IMR-90 (cell line): ENCODE data around the gene SNCA. TPM values are rescaled to one million over a fixed set of nuclear protein-coding genes. Genes with fewer than 3 reads are reported as not detected.

Experiments
- ATAC-seq: fragments of 200-7000 bp; cut with Tn5 transposase; 2 replicates; pipeline ENCODE4 v1.9.1; 2020; ENCODE audit warnings: low read depth, mild to moderate bottlenecking, moderate library complexity
- BruUV-seq: library from RNA; stranded (reverse); fragments of 400-500 nt; replicated peaks from 2 replicates; lab custom pipeline; 2021; lab: Mats Ljungman, UMichigan
- CTCF ChIA-PET: fragments of 300-600 bp; formaldehyde crosslinking; extraction: SDS; loops from one replicate; lab custom pipeline; 2021; ENCODE audit warnings: antibody characterized with exemption; lab: Yijun Ruan, JAX
- POLR2A ChIA-PET: fragments of 300-600 bp; sonication (Branson Sonifier 250); formaldehyde crosslinking; loops from one replicate; lab custom pipeline; 2022; ENCODE audit warnings: antibody characterized with exemption; ENCODE audit not compliant: unreplicated experiment; lab: Charles Lee
- DNase-seq: peaks from one replicate; pipeline ENCODE4 v3.0.0; 2013
- H2AFZ ChIP-seq: replicated peaks from 2 replicates; pipeline ENCODE3; 2013; ENCODE audit warnings: low read length, mild to moderate bottlenecking; ENCODE audit not compliant: poor library complexity
- H2AK5ac ChIP-seq: 2 replicates; pipeline ENCODE4 v1.6.1; 2013; ENCODE audit warnings: low read depth, low read length, inconsistent platforms
- H2AK9ac ChIP-seq: replicated peaks from 2 replicates; pipeline ENCODE3; 2013; ENCODE audit warnings: mild to moderate bottlenecking, low read depth, low read length, moderate library complexity; ENCODE audit not compliant: poor library complexity
- H2BK120ac ChIP-seq: 2 replicates; pipeline ENCODE4 v1.6.1; 2013; ENCODE audit warnings: low read depth, low read length, inconsistent platforms
- H2BK15ac ChIP-seq: 3 replicates; pipeline ENCODE4 v1.6.1; 2013; ENCODE audit warnings: low read depth, low read length, inconsistent platforms
- H2BK20ac ChIP-seq: 2 replicates; pipeline ENCODE4 v1.6.1; 2013; ENCODE audit warnings: low read depth, mild to moderate bottlenecking, inconsistent platforms, low read length, moderate library complexity
- H2BK5ac ChIP-seq: 2 replicates; pipeline ENCODE4 v1.6.1; 2013; ENCODE audit warnings: mild to moderate bottlenecking, low read depth, low read length, inconsistent platforms; ENCODE audit not compliant: poor library complexity, severe bottlenecking
- H3K14ac ChIP-seq: replicated peaks from 2 replicates; pipeline ENCODE4 v1.6.1; 2013; ENCODE audit warnings: low read depth, low read length, inconsistent platforms
- H3K18ac ChIP-seq: 2 replicates; pipeline ENCODE4 v1.6.1; 2013; ENCODE audit warnings: low read depth, low read length, control low read depth
- H3K23ac ChIP-seq: 2 replicates; pipeline ENCODE4 v1.6.1; 2013; ENCODE audit warnings: low read depth, low read length, inconsistent platforms
- H3K27ac ChIP-seq: 2 replicates; pipeline ENCODE4 v1.5.1; 2013; ENCODE audit warnings: mild to moderate bottlenecking, control low read depth, low read length; ENCODE audit not compliant: insufficient read depth
- H3K27me3 ChIP-seq: 2 replicates; pipeline ENCODE4 v1.6.1; 2013; ENCODE audit warnings: low read length; ENCODE audit not compliant: control insufficient read depth, insufficient read depth
- H3K36me3 ChIP-seq: 2 replicates; pipeline ENCODE4 v1.6.1; 2013; ENCODE audit warnings: low read length, mixed read lengths; ENCODE audit not compliant: control insufficient read depth, insufficient read depth
- H3K4ac ChIP-seq: 2 replicates; pipeline ENCODE4 v1.6.1; 2013; ENCODE audit warnings: low read depth, low read length, inconsistent platforms
- H3K4me1 ChIP-seq: 2 replicates; pipeline ENCODE4 v1.6.1; 2013; ENCODE audit warnings: low read length, mixed read lengths; ENCODE audit not compliant: control insufficient read depth, insufficient read depth
- H3K4me2 ChIP-seq: 2 replicates; pipeline ENCODE4 v1.6.1; 2013; ENCODE audit warnings: low read depth, mild to moderate bottlenecking, control low read depth, low read length, moderate library complexity
- H3K4me3 ChIP-seq: 2 replicates; pipeline ENCODE4 v1.5.1; 2013; ENCODE audit warnings: low read depth, mild to moderate bottlenecking, control low read depth, low read length, moderate library complexity; ENCODE audit not compliant: insufficient read depth
- H3K56ac ChIP-seq: 2 replicates; pipeline ENCODE4 v1.6.1; 2013; ENCODE audit warnings: low read length, inconsistent platforms; ENCODE audit not compliant: insufficient read depth; ENCODE audit errors: extremely low read depth
- H3K79me1 ChIP-seq, 2 experiments: 2 replicates each; pipeline ENCODE4 v1.6.1; 2013; ENCODE audit warnings: low read length in 2 of 2, inconsistent platforms in 1 of 2, low read depth in 1 of 2
- H3K9ac ChIP-seq: 2 replicates; pipeline ENCODE4 v1.6.1; 2013; ENCODE audit warnings: low read depth, low read length, control low read depth
- H3K9me1 ChIP-seq: 2 replicates; pipeline ENCODE4 v1.6.1; 2013; ENCODE audit warnings: low read length, inconsistent platforms; ENCODE audit not compliant: insufficient read depth
- H3K9me3 ChIP-seq: 2 replicates; pipeline ENCODE4 v1.6.1; 2013; ENCODE audit warnings: low read length; ENCODE audit not compliant: control insufficient read depth, insufficient read depth
- H4K20me1 ChIP-seq: 2 replicates; pipeline ENCODE4 v1.6.1; 2013; ENCODE audit warnings: low read length, inconsistent platforms; ENCODE audit not compliant: insufficient read depth
- H4K5ac ChIP-seq: 2 replicates; pipeline ENCODE4 v1.6.1; 2013; ENCODE audit warnings: mild to moderate bottlenecking, low read depth, low read length, control low read depth
- H4K8ac ChIP-seq, 2 experiments: 2 replicates each; pipeline ENCODE4 v1.6.1; 2013; ENCODE audit warnings: low read depth in 2 of 2, low read length in 2 of 2, control low read depth in 1 of 2, inconsistent platforms in 1 of 2
- H4K91ac ChIP-seq: 2 replicates; pipeline ENCODE4 v1.6.1; 2013; ENCODE audit warnings: low read depth, low read length, inconsistent platforms; ENCODE audit not compliant: insufficient read depth
- BHLHE40 ChIP-seq: fragments of 150-350 bp; IDR thresholded peaks from 2 replicates; pipeline ENCODE4 v1.6.1; 2016; ENCODE audit warnings: mild to moderate bottlenecking, low read depth, low read length
- MAZ ChIP-seq: IDR thresholded peaks from 2 replicates; pipeline ENCODE4 v1.6.1; 2012; ENCODE audit warnings: low read depth, mild to moderate bottlenecking, low read length, improper control_type of control experiment, moderate library complexity, borderline replicate concordance
- NFE2L2 ChIP-seq: fragments of 150-350 bp; IDR thresholded peaks from 2 replicates; pipeline ENCODE4 v1.6.1; 2016; ENCODE audit warnings: low read depth, mild to moderate bottlenecking, low read length
- POLR2A ChIP-seq: IDR thresholded peaks from 2 replicates; pipeline ENCODE4 v1.6.1; 2012; ENCODE audit warnings: mild to moderate bottlenecking, low read depth, low read length
- RFX5 ChIP-seq: IDR thresholded peaks from 2 replicates; pipeline ENCODE4 v1.8.0; 2012; ENCODE audit warnings: low read depth, mild to moderate bottlenecking, low read length, moderate library complexity
- WGBS, 2 experiments: methylation state at CpG; one replicate each; pipeline versions ENCODE4 v1.1.5 to v1.1.7; 2013; ENCODE audit warnings: missing lambda C conversion rate in 2 of 2; ENCODE audit not compliant: insufficient read length in 1 of 2; ENCODE audit errors: extremely low coverage in 2 of 2; 5-methylcytosine and 5-hydroxymethylcytosine counted together
- dilution Hi-C: fragments of 300-500 bp; cut with HindIII; formaldehyde crosslinking; loops from one replicate; pipeline ENCODE4 v1.14.3; 2018; ENCODE audit warnings: low sequenced_read_pairs; ENCODE audit not compliant: unreplicated experiment
- in situ Hi-C: fragments of 300-500 bp; cut with MboI; formaldehyde crosslinking; loops from 3 replicates; pipeline ENCODE4 v1.14.3; 2019; ENCODE audit warnings: low sequenced_read_pairs, inconsistent platforms, mixed read lengths
- intact Hi-C: fragments of 100-400 bp; cut with micrococcal nuclease; formaldehyde crosslinking; loops from 2 replicates; pipeline ENCODE4 v1.10.0; 2022
- polyA plus RNA-seq, 3 experiments: library from polyadenylated mRNA; depleted of rRNA; stranded (reverse); fragments of >200 nt; gene quantifications; 2 replicates each; pipeline ENCODE4 v1.2.3, GENCODE V29; 2012; ENCODE audit warnings: low replicate concordance in 1 of 3
- total RNA-seq: library from RNA; depleted of rRNA; stranded (reverse); fragments of >200 nt; gene quantifications from 2 replicates; pipeline ENCODE4 v1.2.3, GENCODE V29; 2012
- TF ChIP-seq, protein P1 (sequence below): fragments of 150-350 bp; IDR thresholded peaks from 2 replicates; pipeline ENCODE4 v1.6.1; 2016; ENCODE audit warnings: low read depth, mild to moderate bottlenecking, low read length, moderate library complexity, borderline replicate concordance
- TF ChIP-seq, protein P2 (sequence below): conservative IDR thresholded peaks from 2 replicates; pipeline ENCODE4 v1.5.1; 2012; ENCODE audit warnings: mild to moderate bottlenecking, low read depth, low read length, improper control_type of control experiment

Gene SNCA
- total and polyA plus RNA-seq, 2 of the 4 experiments (the other 2 are of a cell fraction), result 0.36 to 0.46 TPM

DNA sequence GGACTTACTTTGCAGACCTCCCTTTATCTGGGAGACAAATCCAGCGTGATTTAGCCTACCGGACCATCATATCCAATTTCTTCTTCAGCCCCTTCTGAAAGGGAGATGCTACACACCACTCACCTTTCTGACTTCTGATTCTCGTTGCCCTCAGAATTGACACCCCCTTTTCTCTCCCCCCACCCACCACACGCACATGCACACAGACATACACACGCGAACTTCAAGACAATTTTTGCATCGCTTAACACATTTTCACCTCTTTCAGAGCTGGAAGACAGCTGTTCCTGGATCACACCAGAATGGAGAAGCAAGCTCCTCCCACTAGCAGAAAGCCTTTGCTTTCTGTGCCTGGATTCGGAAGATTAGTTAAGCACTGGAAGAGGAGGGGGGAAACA is 1.0 kb upstream of the SNCA start:
- Histone ChIP-seq H3K18ac (no peak overlapping the region), H3K14ac (no peak overlapping the region), H3K9me3 (no peaks in the 10 kb centered on the region), H2AK9ac (no peak overlapping the region), H3K4me2 (peak overlapping the region; percentile 54; the same call in 1 of the 2 replicates), H2BK15ac (no peak overlapping the region), H3K4ac (no peak overlapping the region), H3K9me1 (no peaks in the 10 kb centered on the region), H3K56ac (no peak overlapping the region), H3K27me3 (peaks cover 21% of the 10 kb centered on the region), H4K91ac (no peak overlapping the region), H2BK20ac (no peak overlapping the region), H4K5ac (no peak overlapping the region), H3K79me1 (no peaks in the 10 kb centered on the region), H3K9ac (no peak overlapping the region), H4K20me1 (no peaks in the 10 kb centered on the region), H2AFZ (peak overlapping the region; percentile 63), H2AK5ac (no peak overlapping the region), H3K36me3 (no peaks in the 10 kb centered on the region), H4K8ac (no peak overlapping the region), H3K4me3 (no peak overlapping the region), H3K4me1 (no peaks in the 10 kb centered on the region), H2BK5ac (no peak overlapping the region), H2BK120ac (no peak overlapping the region), H3K23ac (peak overlapping the region; percentile 51; the same call in 1 of the 2 replicates), H3K27ac (no peak overlapping the region)
- in situ Hi-C loops (no loop called here), intact Hi-C loops (no loop called here), dilution Hi-C loops (no loop called here)
- no CpG with 5 or more reads among the region's 8 CpGs for WGBS, 2 experiments
- POLR2A ChIA-PET, result no interaction called here
- CTCF ChIA-PET, result interaction anchor here (0.6 to 0.7 kb wide), 2 partner anchors 146 to 370 kb away, joined by 3 read pairs; no protein-coding TSS in a partner anchor
- DNase-seq (no peak), ATAC-seq (no peak)
- no TSS peak for BruUV-seq
- TF ChIP-seq, protein P1, sequence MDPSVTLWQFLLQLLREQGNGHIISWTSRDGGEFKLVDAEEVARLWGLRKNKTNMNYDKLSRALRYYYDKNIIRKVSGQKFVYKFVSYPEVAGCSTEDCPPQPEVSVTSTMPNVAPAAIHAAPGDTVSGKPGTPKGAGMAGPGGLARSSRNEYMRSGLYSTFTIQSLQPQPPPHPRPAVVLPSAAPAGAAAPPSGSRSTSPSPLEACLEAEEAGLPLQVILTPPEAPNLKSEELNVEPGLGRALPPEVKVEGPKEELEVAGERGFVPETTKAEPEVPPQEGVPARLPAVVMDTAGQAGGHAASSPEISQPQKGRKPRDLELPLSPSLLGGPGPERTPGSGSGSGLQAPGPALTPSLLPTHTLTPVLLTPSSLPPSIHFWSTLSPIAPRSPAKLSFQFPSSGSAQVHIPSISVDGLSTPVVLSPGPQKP, result no peak
- TF ChIP-seq NFE2L2 (no peak), POLR2A (no peak), BHLHE40 (no peak), RFX5 (no peak), MAZ (no peak)
- TF ChIP-seq, protein P2, sequence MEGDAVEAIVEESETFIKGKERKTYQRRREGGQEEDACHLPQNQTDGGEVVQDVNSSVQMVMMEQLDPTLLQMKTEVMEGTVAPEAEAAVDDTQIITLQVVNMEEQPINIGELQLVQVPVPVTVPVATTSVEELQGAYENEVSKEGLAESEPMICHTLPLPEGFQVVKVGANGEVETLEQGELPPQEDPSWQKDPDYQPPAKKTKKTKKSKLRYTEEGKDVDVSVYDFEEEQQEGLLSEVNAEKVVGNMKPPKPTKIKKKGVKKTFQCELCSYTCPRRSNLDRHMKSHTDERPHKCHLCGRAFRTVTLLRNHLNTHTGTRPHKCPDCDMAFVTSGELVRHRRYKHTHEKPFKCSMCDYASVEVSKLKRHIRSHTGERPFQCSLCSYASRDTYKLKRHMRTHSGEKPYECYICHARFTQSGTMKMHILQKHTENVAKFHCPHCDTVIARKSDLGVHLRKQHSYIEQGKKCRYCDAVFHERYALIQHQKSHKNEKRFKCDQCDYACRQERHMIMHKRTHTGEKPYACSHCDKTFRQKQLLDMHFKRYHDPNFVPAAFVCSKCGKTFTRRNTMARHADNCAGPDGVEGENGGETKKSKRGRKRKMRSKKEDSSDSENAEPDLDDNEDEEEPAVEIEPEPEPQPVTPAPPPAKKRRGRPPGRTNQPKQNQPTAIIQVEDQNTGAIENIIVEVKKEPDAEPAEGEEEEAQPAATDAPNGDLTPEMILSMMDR, result no peak
